ENCODE results near the gene NAALADL1.
"Not testable (repeated sequence)": the region's sequence is repeated elsewhere in the genome, so short reads cannot be mapped to it uniquely, and the experiment has no call there.

- not testable (repeated sequence) for TF ChIP-seq CTCF, POLR2A (IDR thresholded peaks at IDR 0.05)
Observed at GRCh38 chr11:65003968-65004367, 54.4 kb downstream of the NAALADL1 start.

Measured in esophagus squamous epithelium (tissue), 4 donors.